IMR-90 (cell line): ENCODE results near the gene PITRM1. TPM values are rescaled to one million over a fixed set of nuclear protein-coding genes. Genes with fewer than 3 reads are reported as not detected.
"Not testable (repeated sequence)": the region's sequence is repeated elsewhere in the genome, so short reads cannot be mapped to it uniquely, and the experiment has no call there.

Experiments used
- ATAC-seq: fragments of 200-7000 bp; cut with Tn5 transposase; 2 replicates; pipeline ENCODE4 v1.9.1; 2020; ENCODE audit warnings: low read depth, mild to moderate bottlenecking, moderate library complexity
- BruUV-seq: library from RNA; stranded (reverse); fragments of 400-500 nt; replicated peaks from 2 replicates; lab custom pipeline; 2021; lab: Mats Ljungman, UMichigan
- CTCF ChIA-PET: fragments of 300-600 bp; formaldehyde crosslinking; extraction: SDS; loops from one replicate; lab custom pipeline; 2021; ENCODE audit warnings: antibody characterized with exemption; lab: Yijun Ruan, JAX
- POLR2A ChIA-PET: fragments of 300-600 bp; sonication (Branson Sonifier 250); formaldehyde crosslinking; loops from one replicate; lab custom pipeline; 2022; ENCODE audit warnings: antibody characterized with exemption; ENCODE audit not compliant: unreplicated experiment; lab: Charles Lee
- DNase-seq: peaks from one replicate; pipeline ENCODE4 v3.0.0; 2013
- H2AFZ ChIP-seq: replicated peaks from 2 replicates; pipeline ENCODE3; 2013; ENCODE audit warnings: low read length, mild to moderate bottlenecking; ENCODE audit not compliant: poor library complexity
- H2AK5ac ChIP-seq: 2 replicates; pipeline ENCODE4 v1.6.1; 2013; ENCODE audit warnings: low read depth, low read length, inconsistent platforms
- H2AK9ac ChIP-seq: replicated peaks from 2 replicates; pipeline ENCODE3; 2013; ENCODE audit warnings: mild to moderate bottlenecking, low read depth, low read length, moderate library complexity; ENCODE audit not compliant: poor library complexity
- H2BK120ac ChIP-seq: 2 replicates; pipeline ENCODE4 v1.6.1; 2013; ENCODE audit warnings: low read depth, low read length, inconsistent platforms
- H2BK15ac ChIP-seq: 3 replicates; pipeline ENCODE4 v1.6.1; 2013; ENCODE audit warnings: low read depth, low read length, inconsistent platforms
- H2BK20ac ChIP-seq: 2 replicates; pipeline ENCODE4 v1.6.1; 2013; ENCODE audit warnings: low read depth, mild to moderate bottlenecking, inconsistent platforms, low read length, moderate library complexity
- H2BK5ac ChIP-seq: 2 replicates; pipeline ENCODE4 v1.6.1; 2013; ENCODE audit warnings: mild to moderate bottlenecking, low read depth, low read length, inconsistent platforms; ENCODE audit not compliant: poor library complexity, severe bottlenecking
- H3K14ac ChIP-seq: replicated peaks from 2 replicates; pipeline ENCODE4 v1.6.1; 2013; ENCODE audit warnings: low read depth, low read length, inconsistent platforms
- H3K18ac ChIP-seq: 2 replicates; pipeline ENCODE4 v1.6.1; 2013; ENCODE audit warnings: low read depth, low read length, control low read depth
- H3K23ac ChIP-seq: 2 replicates; pipeline ENCODE4 v1.6.1; 2013; ENCODE audit warnings: low read depth, low read length, inconsistent platforms
- H3K27ac ChIP-seq: 2 replicates; pipeline ENCODE4 v1.5.1; 2013; ENCODE audit warnings: mild to moderate bottlenecking, control low read depth, low read length; ENCODE audit not compliant: insufficient read depth
- H3K27me3 ChIP-seq: 2 replicates; pipeline ENCODE4 v1.6.1; 2013; ENCODE audit warnings: low read length; ENCODE audit not compliant: control insufficient read depth, insufficient read depth
- H3K36me3 ChIP-seq: 2 replicates; pipeline ENCODE4 v1.6.1; 2013; ENCODE audit warnings: low read length, mixed read lengths; ENCODE audit not compliant: control insufficient read depth, insufficient read depth
- H3K4ac ChIP-seq: 2 replicates; pipeline ENCODE4 v1.6.1; 2013; ENCODE audit warnings: low read depth, low read length, inconsistent platforms
- H3K4me1 ChIP-seq: 2 replicates; pipeline ENCODE4 v1.6.1; 2013; ENCODE audit warnings: low read length, mixed read lengths; ENCODE audit not compliant: control insufficient read depth, insufficient read depth
- H3K4me2 ChIP-seq: 2 replicates; pipeline ENCODE4 v1.6.1; 2013; ENCODE audit warnings: low read depth, mild to moderate bottlenecking, control low read depth, low read length, moderate library complexity
- H3K4me3 ChIP-seq: 2 replicates; pipeline ENCODE4 v1.5.1; 2013; ENCODE audit warnings: low read depth, mild to moderate bottlenecking, control low read depth, low read length, moderate library complexity; ENCODE audit not compliant: insufficient read depth
- H3K56ac ChIP-seq: 2 replicates; pipeline ENCODE4 v1.6.1; 2013; ENCODE audit warnings: low read length, inconsistent platforms; ENCODE audit not compliant: insufficient read depth; ENCODE audit errors: extremely low read depth
- H3K79me1 ChIP-seq, 2 experiments: 2 replicates each; pipeline ENCODE4 v1.6.1; 2013; ENCODE audit warnings: low read length in 2 of 2, inconsistent platforms in 1 of 2, low read depth in 1 of 2
- H3K9ac ChIP-seq: 2 replicates; pipeline ENCODE4 v1.6.1; 2013; ENCODE audit warnings: low read depth, low read length, control low read depth
- H3K9me1 ChIP-seq: 2 replicates; pipeline ENCODE4 v1.6.1; 2013; ENCODE audit warnings: low read length, inconsistent platforms; ENCODE audit not compliant: insufficient read depth
- H3K9me3 ChIP-seq: 2 replicates; pipeline ENCODE4 v1.6.1; 2013; ENCODE audit warnings: low read length; ENCODE audit not compliant: control insufficient read depth, insufficient read depth
- H4K20me1 ChIP-seq: 2 replicates; pipeline ENCODE4 v1.6.1; 2013; ENCODE audit warnings: low read length, inconsistent platforms; ENCODE audit not compliant: insufficient read depth
- H4K5ac ChIP-seq: 2 replicates; pipeline ENCODE4 v1.6.1; 2013; ENCODE audit warnings: mild to moderate bottlenecking, low read depth, low read length, control low read depth
- H4K8ac ChIP-seq, 2 experiments: 2 replicates each; pipeline ENCODE4 v1.6.1; 2013; ENCODE audit warnings: low read depth in 2 of 2, low read length in 2 of 2, control low read depth in 1 of 2, inconsistent platforms in 1 of 2
- H4K91ac ChIP-seq: 2 replicates; pipeline ENCODE4 v1.6.1; 2013; ENCODE audit warnings: low read depth, low read length, inconsistent platforms; ENCODE audit not compliant: insufficient read depth
- BHLHE40 ChIP-seq: fragments of 150-350 bp; IDR thresholded peaks from 2 replicates; pipeline ENCODE4 v1.6.1; 2016; ENCODE audit warnings: mild to moderate bottlenecking, low read depth, low read length
- NFE2L2 ChIP-seq: fragments of 150-350 bp; IDR thresholded peaks from 2 replicates; pipeline ENCODE4 v1.6.1; 2016; ENCODE audit warnings: low read depth, mild to moderate bottlenecking, low read length
- POLR2A ChIP-seq: IDR thresholded peaks from 2 replicates; pipeline ENCODE4 v1.6.1; 2012; ENCODE audit warnings: mild to moderate bottlenecking, low read depth, low read length
- WGBS, 2 experiments: methylation state at CpG; one replicate each; pipeline versions ENCODE4 v1.1.5 to v1.1.7; 2013; ENCODE audit warnings: missing lambda C conversion rate in 2 of 2; ENCODE audit not compliant: insufficient read length in 1 of 2; ENCODE audit errors: extremely low coverage in 2 of 2; 5-methylcytosine and 5-hydroxymethylcytosine counted together
- dilution Hi-C: fragments of 300-500 bp; cut with HindIII; formaldehyde crosslinking; loops from one replicate; pipeline ENCODE4 v1.14.3; 2018; ENCODE audit warnings: low sequenced_read_pairs; ENCODE audit not compliant: unreplicated experiment
- in situ Hi-C: fragments of 300-500 bp; cut with MboI; formaldehyde crosslinking; loops from 3 replicates; pipeline ENCODE4 v1.14.3; 2019; ENCODE audit warnings: low sequenced_read_pairs, inconsistent platforms, mixed read lengths
- intact Hi-C: fragments of 100-400 bp; cut with micrococcal nuclease; formaldehyde crosslinking; loops from 2 replicates; pipeline ENCODE4 v1.10.0; 2022
- polyA plus RNA-seq, 3 experiments: library from polyadenylated mRNA; depleted of rRNA; stranded (reverse); fragments of >200 nt; gene quantifications; 2 replicates each; pipeline ENCODE4 v1.2.3, GENCODE V29; 2012; ENCODE audit warnings: low replicate concordance in 1 of 3
- total RNA-seq: library from RNA; depleted of rRNA; stranded (reverse); fragments of >200 nt; gene quantifications from 2 replicates; pipeline ENCODE4 v1.2.3, GENCODE V29; 2012
- TF ChIP-seq, protein P1 (sequence below): fragments of 150-350 bp; IDR thresholded peaks from 2 replicates; pipeline ENCODE4 v1.6.1; 2017; ENCODE audit warnings: mild to moderate bottlenecking, antibody characterized with exemption, low read length, low read depth

The PITRM1 gene
- total and polyA plus RNA-seq, 2 of the 4 experiments (the other 2 are of a cell fraction) = 97.1 to 124 TPM

DNA sequence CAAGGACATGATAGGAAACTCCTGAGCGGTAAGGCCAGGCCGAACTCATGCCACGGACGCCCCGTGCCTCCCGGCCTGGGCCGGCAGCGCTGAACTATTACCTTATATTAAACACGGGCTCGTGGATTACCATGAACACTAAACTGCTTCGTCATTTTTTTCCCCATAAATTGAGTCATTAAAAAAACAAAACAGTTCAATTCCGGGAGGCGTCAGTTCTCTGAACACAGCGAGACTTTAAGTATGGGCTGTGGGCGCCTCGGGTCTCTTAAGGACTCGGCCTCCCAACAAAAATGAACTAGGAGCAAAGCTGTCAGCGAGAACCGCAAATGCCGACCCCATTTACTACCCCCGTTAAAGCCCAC is 519 bp downstream of the PITRM1 start (continued):
- peak; percentile 79 for TF ChIP-seq NFE2L2
- TF ChIP-seq, protein P1, sequence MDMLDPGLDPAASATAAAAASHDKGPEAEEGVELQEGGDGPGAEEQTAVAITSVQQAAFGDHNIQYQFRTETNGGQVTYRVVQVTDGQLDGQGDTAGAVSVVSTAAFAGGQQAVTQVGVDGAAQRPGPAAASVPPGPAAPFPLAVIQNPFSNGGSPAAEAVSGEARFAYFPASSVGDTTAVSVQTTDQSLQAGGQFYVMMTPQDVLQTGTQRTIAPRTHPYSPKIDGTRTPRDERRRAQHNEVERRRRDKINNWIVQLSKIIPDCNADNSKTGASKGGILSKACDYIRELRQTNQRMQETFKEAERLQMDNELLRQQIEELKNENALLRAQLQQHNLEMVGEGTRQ = no peak
- peak; percentile 75 for TF ChIP-seq POLR2A
- peak; percentile 12; the same call in 1 of the 2 replicates for TF ChIP-seq BHLHE40

GRCh38 chr10:3171488-3171887 is 1.1 kb downstream of the PITRM1 start:
- Histone ChIP-seq H3K4me2 (peak overlapping the region; percentile 85), H3K79me1 (peaks cover 19 to 48% of the 10 kb centered on the region in 2 experiments), H3K27ac (peak overlapping the region; percentile 7; the same call in 1 of the 2 replicates), H3K36me3 (peaks cover 29% of the 10 kb centered on the region), H2BK5ac (peak overlapping the region; percentile 81), H3K4me3 (peak overlapping the region; percentile 96; the same call in 1 of the 2 replicates), H3K23ac (0 out of 2 replicates have a peak overlapping the region, but pooled peaks have one; percentile 24)
- dilution Hi-C loops, H3K9me1 ChIP-seq, BruUV-seq, H3K9me3 ChIP-seq, H2AK9ac ChIP-seq, H3K27me3 ChIP-seq, ATAC-seq, DNase-seq, H2BK15ac ChIP-seq, H3K56ac ChIP-seq, H4K5ac ChIP-seq, H3K4me1 ChIP-seq, H4K8ac ChIP-seq, H3K9ac ChIP-seq, H3K18ac ChIP-seq, H4K91ac ChIP-seq, intact Hi-C loops, H2BK20ac ChIP-seq, H2AFZ ChIP-seq, H2BK120ac ChIP-seq, H3K4ac ChIP-seq, in situ Hi-C loops, H3K14ac ChIP-seq, H2AK5ac ChIP-seq, H4K20me1 ChIP-seq, POLR2A ChIA-PET, CTCF ChIA-PET: not testable (repeated sequence)
- WGBS, 2 experiments = 92% methylated on average over 4 of the region's 11 CpGs; no CpG with 5 or more reads in 1 of the 2 experiments
